Measurements from ENCODE around the gene NIPSNAP3A. TPM values are rescaled to one million over a fixed set of nuclear protein-coding genes. Genes with fewer than 3 reads are reported as not detected.

Gene NIPSNAP3A
- total RNA-seq, 1 donor from 2014 or later = 25.1 TPM

GRCh38 chr9:104780796-104781395 is 33.4 kb downstream of the NIPSNAP3A start:
- no peak overlapping the region for H3K27ac Mint-ChIP-seq
- H3K4me1 Mint-ChIP-seq = no peaks in the 10 kb centered on the region
- H3K36me3 Mint-ChIP-seq = peaks cover 28% of the 10 kb centered on the region
- no peak for DNase-seq (ENCODE audit: low spot score in 2 of 2, unreplicated experiment in 2 of 2)
- no peaks in the 10 kb centered on the region for H3K9me3 Mint-ChIP-seq
- H3K27me3 Mint-ChIP-seq (ENCODE audit: low read depth) = no peaks in the 10 kb centered on the region
- TF ChIP-seq CTCF (IDR thresholded peaks at IDR 0.05; ENCODE audit: unreplicated experiment) = no peak
- no peak overlapping the region for H3K4me3 Mint-ChIP-seq

- no peaks in the 10 kb centered on the region for H3K27me3 Mint-ChIP-seq (ENCODE audit: low read depth)
- peaks cover 35% of the 10 kb centered on the region for H3K36me3 Mint-ChIP-seq
- no peak for DNase-seq (ENCODE audit: low spot score in 2 of 2, unreplicated experiment in 2 of 2)
- no peaks in the 10 kb centered on the region for H3K9me3 Mint-ChIP-seq
- no peak overlapping the region for H3K4me3 Mint-ChIP-seq
- no peaks in the 10 kb centered on the region for H3K4me1 Mint-ChIP-seq
- TF ChIP-seq CTCF (IDR thresholded peaks at IDR 0.05; ENCODE audit: unreplicated experiment) = no peak
- no peak overlapping the region for H3K27ac Mint-ChIP-seq
Observed at GRCh38 chr9:104783588-104783987, 36.1 kb downstream of the NIPSNAP3A start.

- Mint-ChIP-seq H3K4me3 (no peak overlapping the region), H3K27ac (no peak overlapping the region), H3K36me3 (peaks cover 38% of the 10 kb centered on the region), H3K4me1 (no peaks in the 10 kb centered on the region), H3K9me3 (no peaks in the 10 kb centered on the region), H3K27me3 (ENCODE audit: low read depth) (no peaks in the 10 kb centered on the region)
- TF ChIP-seq CTCF (IDR thresholded peaks at IDR 0.05; ENCODE audit: unreplicated experiment) = no peak
- no peak for DNase-seq (ENCODE audit: low spot score in 2 of 2, unreplicated experiment in 2 of 2)
Observed at GRCh38 chr9:104784098-104784497, 36.6 kb downstream of the NIPSNAP3A start.

GRCh38 chr9:104786293-104786692 is 38.8 kb downstream of the NIPSNAP3A start:
- Mint-ChIP-seq H3K27me3 (ENCODE audit: low read depth) (no peaks in the 10 kb centered on the region), H3K36me3 (peaks cover 45% of the 10 kb centered on the region), H3K4me3 (no peak overlapping the region), H3K4me1 (no peaks in the 10 kb centered on the region), H3K9me3 (no peaks in the 10 kb centered on the region), H3K27ac (no peak overlapping the region)
- no peak for TF ChIP-seq CTCF (IDR thresholded peaks at IDR 0.05; ENCODE audit: unreplicated experiment)
- DNase-seq (ENCODE audit: low spot score in 2 of 2, unreplicated experiment in 2 of 2) = no peak

GRCh38 chr9:104787306-104788015 is 40.0 kb downstream of the NIPSNAP3A start:
- no peak for DNase-seq (ENCODE audit: low spot score in 2 of 2, unreplicated experiment in 2 of 2)
- TF ChIP-seq CTCF (IDR thresholded peaks at IDR 0.05; ENCODE audit: unreplicated experiment) = no peak
- peaks cover 51% of the 10 kb centered on the region for H3K36me3 Mint-ChIP-seq
- H3K27ac Mint-ChIP-seq = no peak overlapping the region
- no peaks in the 10 kb centered on the region for H3K4me1 Mint-ChIP-seq
- no peaks in the 10 kb centered on the region for H3K27me3 Mint-ChIP-seq (ENCODE audit: low read depth)
- no peak overlapping the region for H3K4me3 Mint-ChIP-seq
- no peaks in the 10 kb centered on the region for H3K9me3 Mint-ChIP-seq

Measured in mesothelial cell of epicardium (in vitro differentiated cells).